WERI-Rb-1 (cell line): ENCODE data around the gene KCNIP4.

ENCODE experiments used
- DNase-seq: peaks from one replicate; pipeline ENCODE4 v3.0.0-alpha.2; 2020
- H3K27ac ChIP-seq: fragments of 250-450 bp; sonication (Bioruptor Pico); 2 replicates; pipeline ENCODE4 v1.5.1; 2020; ENCODE audit warnings: mild to moderate bottlenecking, moderate library complexity
- H3K27me3 ChIP-seq: fragments of 250-450 bp; sonication (Bioruptor Pico); 2 replicates; pipeline ENCODE4 v1.5.1; 2021; ENCODE audit warnings: mild to moderate bottlenecking, low read depth, moderate library complexity; ENCODE audit not compliant: insufficient read depth, severe bottlenecking
- H3K36me3 ChIP-seq: fragments of 250-450 bp; sonication (Bioruptor Pico); 2 replicates; pipeline ENCODE4 v1.5.1; 2020; ENCODE audit warnings: mild to moderate bottlenecking, moderate library complexity
- H3K4me3 ChIP-seq: 2 replicates; pipeline ENCODE4 v1.5.1; 2011; ENCODE audit warnings: low read depth, mild to moderate bottlenecking, control low read depth, low read length
- H3K9me3 ChIP-seq: fragments of 250-450 bp; sonication (Bioruptor Pico); 2 replicates; pipeline ENCODE4 v1.5.1; 2021; ENCODE audit warnings: mild to moderate bottlenecking, moderate library complexity; ENCODE audit not compliant: severe bottlenecking
- CTCF ChIP-seq: IDR thresholded peaks from 2 replicates; pipeline ENCODE4 v1.5.1; 2011; ENCODE audit warnings: low read depth, mild to moderate bottlenecking, control low read depth, inconsistent platforms, low read length

KCNIP4 gene

DNA sequence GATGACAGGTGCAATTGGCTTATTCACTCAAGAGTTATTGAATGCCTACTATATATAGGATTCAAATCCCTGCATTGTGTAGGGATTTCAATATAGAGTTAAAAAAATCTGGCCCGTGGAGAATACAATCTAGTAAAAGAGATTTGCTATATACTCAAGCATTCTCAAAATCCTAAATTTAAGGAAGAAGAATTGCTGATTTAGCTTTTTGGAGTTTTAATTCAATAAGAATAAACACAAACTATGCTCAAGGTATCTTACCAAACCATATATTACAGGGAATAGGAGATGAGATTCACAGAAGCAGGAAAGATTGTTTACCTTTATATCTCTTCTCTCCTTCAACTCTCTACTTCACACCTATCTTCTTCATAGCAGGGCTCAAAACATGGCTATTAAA is 771.5 kb downstream of the KCNIP4 start:
- Histone ChIP-seq H3K27me3 (no peaks in the 10 kb centered on the region), H3K36me3 (no peaks in the 10 kb centered on the region), H3K9me3 (no peaks in the 10 kb centered on the region), H3K27ac (no peak overlapping the region), H3K4me3 (no peak overlapping the region)
- no peak for DNase-seq
- TF ChIP-seq CTCF: no peak

DNA sequence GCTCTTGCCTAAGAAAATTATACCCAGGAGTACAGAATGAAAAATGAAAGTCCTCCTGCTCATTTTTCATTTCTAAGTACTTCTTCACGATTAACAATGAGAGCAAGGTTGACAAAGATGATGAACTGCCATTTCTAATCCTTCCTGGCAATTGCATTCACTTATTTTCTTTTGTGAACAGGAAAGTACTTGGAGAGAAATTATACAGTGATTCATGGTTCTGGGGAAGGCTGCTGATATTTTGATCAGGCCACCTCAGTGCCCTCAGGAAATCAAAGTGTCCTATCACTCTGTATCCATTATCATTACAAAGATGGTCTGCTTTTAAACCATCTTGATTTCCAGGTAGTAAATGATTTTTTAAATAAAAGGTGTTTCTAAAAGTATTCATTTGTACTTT is 780.9 kb downstream of the KCNIP4 start:
- DNase-seq: no peak
- H3K36me3 ChIP-seq: no peaks in the 10 kb centered on the region
- H3K27ac ChIP-seq: no peak overlapping the region
- no peak overlapping the region for H3K4me3 ChIP-seq
- no peaks in the 10 kb centered on the region for H3K9me3 ChIP-seq
- no peaks in the 10 kb centered on the region for H3K27me3 ChIP-seq
- no peak for TF ChIP-seq CTCF

- Histone ChIP-seq H3K36me3 (no peaks in the 10 kb centered on the region), H3K27ac (no peak overlapping the region), H3K9me3 (no peaks in the 10 kb centered on the region), H3K27me3 (no peaks in the 10 kb centered on the region), H3K4me3 (no peak overlapping the region)
- DNase-seq: no peak
- TF ChIP-seq CTCF: no peak
Measured at GRCh38 chr4:21155367-21155766, 793.2 kb downstream of the KCNIP4 start.

- no peak for TF ChIP-seq CTCF
- no peak for DNase-seq
- Histone ChIP-seq H3K27me3 (no peaks in the 10 kb centered on the region), H3K36me3 (no peaks in the 10 kb centered on the region), H3K27ac (no peak overlapping the region), H3K4me3 (no peak overlapping the region), H3K9me3 (no peaks in the 10 kb centered on the region)
Measured at GRCh38 chr4:21139327-21139726, 809.2 kb downstream of the KCNIP4 start.

- H3K9me3 ChIP-seq: no peaks in the 10 kb centered on the region
- no peaks in the 10 kb centered on the region for H3K36me3 ChIP-seq
- no peaks in the 10 kb centered on the region for H3K27me3 ChIP-seq
- H3K4me3 ChIP-seq: no peak overlapping the region
- TF ChIP-seq CTCF: no peak
- DNase-seq: no peak
- no peak overlapping the region for H3K27ac ChIP-seq
Measured at GRCh38 chr4:21136051-21136630, 812.4 kb downstream of the KCNIP4 start.

GRCh38 chr4:21134994-21135393 is 813.6 kb downstream of the KCNIP4 start:
- Histone ChIP-seq H3K27me3 (no peaks in the 10 kb centered on the region), H3K27ac (no peak overlapping the region), H3K4me3 (no peak overlapping the region), H3K36me3 (no peaks in the 10 kb centered on the region), H3K9me3 (no peaks in the 10 kb centered on the region)
- peak; percentile 43; the same call in 1 of the 2 replicates for TF ChIP-seq CTCF
- DNase-seq: no peak
